Epithelial cell of esophagus (primary cell): ENCODE measurements around the gene PKHD1.
A peak's percentile ranks its signal among the peaks of the same experiment; 100 is the strongest.

ENCODE experiments used
- DNase-seq: peaks from one replicate; pipeline ENCODE4 v3.0.0; 2010; ENCODE audit warnings: low read depth
- H3K4me3 ChIP-seq: 2 replicates; pipeline ENCODE4 v1.5.1; 2011; ENCODE audit warnings: mild to moderate bottlenecking, low read length, control low read depth
- CTCF ChIP-seq: IDR thresholded peaks from 2 replicates; pipeline ENCODE4 v1.5.1; 2011; ENCODE audit warnings: low read depth, mild to moderate bottlenecking, low read length, control low read depth, inconsistent platforms; ENCODE audit not compliant: insufficient read depth; ENCODE audit errors: missing control alignments

PKHD1 gene

DNA sequence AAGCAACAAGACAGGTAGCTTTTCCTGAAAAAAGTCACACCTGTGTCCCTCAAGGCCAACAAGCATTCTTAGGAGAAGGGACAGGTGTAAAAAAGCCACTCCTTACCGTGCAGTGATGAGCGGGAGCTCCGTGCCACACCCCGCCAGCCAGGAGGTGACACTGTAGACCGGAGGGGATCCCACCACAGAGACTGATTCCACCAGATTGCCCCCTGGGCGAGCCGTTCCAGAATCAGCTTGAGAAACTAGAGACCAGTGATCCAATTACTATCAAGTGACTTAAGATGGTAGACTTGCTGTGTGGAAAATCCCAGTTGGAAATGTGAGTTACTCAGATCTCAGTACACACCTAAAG is 37.4 kb downstream of the PKHD1 start:
- TF ChIP-seq CTCF, result no peak
- no peak overlapping the region for H3K4me3 ChIP-seq

DNA sequence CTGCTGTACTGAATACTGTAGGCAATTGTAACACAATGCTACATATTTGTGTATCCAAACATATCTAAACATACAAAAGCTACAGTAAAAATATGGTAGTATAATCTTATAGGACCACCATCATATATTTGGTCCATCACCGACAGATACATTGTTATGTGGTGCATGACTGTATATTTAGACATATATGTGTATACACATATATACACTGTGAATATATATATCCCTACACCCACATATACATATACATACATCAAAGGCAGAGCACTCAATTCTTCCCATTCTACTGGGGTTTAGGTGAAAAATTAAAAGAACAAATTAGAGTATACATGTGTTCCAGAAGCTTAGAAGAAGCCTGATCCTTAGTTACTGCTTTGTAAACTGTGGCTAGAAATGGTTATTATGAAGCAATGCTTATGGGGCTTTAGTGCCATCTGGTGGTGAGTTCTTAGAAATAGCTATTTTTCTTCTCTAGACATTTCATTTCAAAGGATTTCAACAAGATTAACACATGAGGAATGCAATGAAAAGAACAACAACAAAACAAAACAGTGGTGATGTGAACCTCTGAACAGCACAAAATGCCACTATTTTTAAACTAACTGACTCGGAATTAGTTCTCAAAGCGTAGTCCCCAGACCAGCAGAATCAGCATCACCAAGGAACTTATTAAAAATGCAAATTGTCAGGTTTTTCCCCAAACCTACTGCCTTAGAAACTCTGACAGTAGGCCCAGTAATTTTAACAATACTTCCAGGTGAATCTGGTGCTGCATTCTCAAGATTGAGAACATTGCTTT is 38.0 kb downstream of the PKHD1 start:
- DNase-seq, result peak; percentile 48
- no peak overlapping the region for H3K4me3 ChIP-seq
- TF ChIP-seq CTCF, result peak; percentile 65

More for the DNA sequence above, 37.4 kb downstream of the PKHD1 start:
- DNase-seq, result no peak

- no peak overlapping the region for H3K4me3 ChIP-seq
- DNase-seq, result no peak
- TF ChIP-seq CTCF, result no peak
These were observed 41.0 kb downstream of the PKHD1 start for GRCh38 chr6:52046456-52046855.

GRCh38 chr6:52045481-52045880 is 41.9 kb downstream of the PKHD1 start:
- no peak for TF ChIP-seq CTCF
- no peak overlapping the region for H3K4me3 ChIP-seq
- DNase-seq, result no peak

DNA sequence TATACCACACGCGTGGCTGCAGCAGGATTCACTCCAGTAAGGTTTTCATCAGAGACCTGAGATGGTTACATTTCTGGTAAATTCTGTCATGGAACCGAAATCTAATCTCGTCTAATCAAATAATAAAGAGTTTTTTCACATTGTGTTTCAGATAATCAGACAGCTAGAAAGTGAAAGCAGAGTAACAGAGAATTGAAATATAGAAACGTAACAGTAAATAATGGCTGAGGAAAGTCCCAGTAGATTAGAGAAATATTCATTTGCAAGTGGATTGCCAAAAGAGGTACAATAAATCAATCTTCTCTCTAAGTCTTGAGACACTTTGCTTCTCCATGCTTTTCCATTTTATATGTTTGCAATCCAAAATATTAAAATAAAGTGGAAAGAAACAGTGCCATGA is 42.4 kb downstream of the PKHD1 start:
- no peak overlapping the region for H3K4me3 ChIP-seq
- TF ChIP-seq CTCF, result no peak
- DNase-seq, result no peak

- H3K4me3 ChIP-seq, result no peak overlapping the region
- TF ChIP-seq CTCF, result no peak
- DNase-seq, result no peak
These were observed 45.1 kb downstream of the PKHD1 start for GRCh38 chr6:52042141-52042885.
